ENCODE results near the gene NKAPD1. TPM values are rescaled to one million over a fixed set of nuclear protein-coding genes. Genes with fewer than 3 reads are reported as not detected.

The NKAPD1 gene
- total and polyA plus RNA-seq, 9 of the 15 experiments (the other 6 are each of a cell fraction or from before 2014, with no cell fraction given): 14.1 to 73.5 (median 29.3) TPM

DNA sequence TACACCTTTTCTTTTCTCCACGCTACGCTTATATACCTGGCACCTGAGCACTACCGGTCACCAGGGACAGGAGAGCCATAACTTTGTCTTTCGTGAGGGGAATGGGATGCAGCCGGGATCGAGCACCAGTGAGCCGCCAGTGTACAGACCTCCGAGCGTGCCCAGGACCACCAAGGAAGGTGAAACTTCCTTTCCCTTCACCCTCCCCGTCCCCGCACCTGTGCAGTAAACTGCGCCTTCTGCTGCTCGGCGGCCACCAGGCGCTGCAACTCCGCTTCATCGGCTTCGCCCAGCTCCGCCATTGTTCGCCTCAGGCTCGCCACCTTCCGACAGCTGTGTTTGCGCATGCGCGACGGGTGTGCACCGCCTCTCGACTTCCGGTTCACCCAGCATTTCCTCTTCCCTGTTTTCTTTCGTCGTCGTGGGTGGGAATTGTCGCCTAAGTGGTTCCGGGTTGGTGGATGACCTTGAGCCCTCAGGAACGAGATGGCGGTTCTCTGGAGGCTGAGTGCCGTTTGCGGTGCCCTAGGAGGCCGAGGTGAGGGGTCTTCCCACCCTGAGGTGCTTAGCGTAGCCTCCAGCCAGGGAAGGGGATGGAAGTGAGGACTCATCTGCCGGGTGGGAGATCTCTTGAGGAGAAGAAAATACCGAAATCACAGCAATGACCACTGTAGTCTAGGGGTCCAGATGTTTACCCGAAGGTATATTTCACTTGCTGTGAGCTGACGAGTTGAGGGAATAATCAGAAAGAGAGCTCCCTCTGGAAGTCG, 12.5 kb downstream of the NKAPD1 start, which contains the start of the genes SDHD and TIMM8B (continued):
- TF ChIP-seq, protein P1, sequence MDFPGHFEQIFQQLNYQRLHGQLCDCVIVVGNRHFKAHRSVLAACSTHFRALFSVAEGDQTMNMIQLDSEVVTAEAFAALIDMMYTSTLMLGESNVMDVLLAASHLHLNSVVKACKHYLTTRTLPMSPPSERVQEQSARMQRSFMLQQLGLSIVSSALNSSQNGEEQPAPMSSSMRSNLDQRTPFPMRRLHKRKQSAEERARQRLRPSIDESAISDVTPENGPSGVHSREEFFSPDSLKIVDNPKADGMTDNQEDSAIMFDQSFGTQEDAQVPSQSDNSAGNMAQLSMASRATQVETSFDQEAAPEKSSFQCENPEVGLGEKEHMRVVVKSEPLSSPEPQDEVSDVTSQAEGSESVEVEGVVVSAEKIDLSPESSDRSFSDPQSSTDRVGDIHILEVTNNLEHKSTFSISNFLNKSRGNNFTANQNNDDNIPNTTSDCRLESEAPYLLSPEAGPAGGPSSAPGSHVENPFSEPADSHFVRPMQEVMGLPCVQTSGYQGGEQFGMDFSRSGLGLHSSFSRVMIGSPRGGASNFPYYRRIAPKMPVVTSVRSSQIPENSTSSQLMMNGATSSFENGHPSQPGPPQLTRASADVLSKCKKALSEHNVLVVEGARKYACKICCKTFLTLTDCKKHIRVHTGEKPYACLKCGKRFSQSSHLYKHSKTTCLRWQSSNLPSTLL (IDR thresholded peaks at IDR 0.05): no peak
- no peak for TF ChIP-seq MEF2A (IDR thresholded peaks at IDR 0.05; ENCODE audit: control insufficient read depth, low read depth, low read length)
- TF ChIP-seq, protein P2, sequence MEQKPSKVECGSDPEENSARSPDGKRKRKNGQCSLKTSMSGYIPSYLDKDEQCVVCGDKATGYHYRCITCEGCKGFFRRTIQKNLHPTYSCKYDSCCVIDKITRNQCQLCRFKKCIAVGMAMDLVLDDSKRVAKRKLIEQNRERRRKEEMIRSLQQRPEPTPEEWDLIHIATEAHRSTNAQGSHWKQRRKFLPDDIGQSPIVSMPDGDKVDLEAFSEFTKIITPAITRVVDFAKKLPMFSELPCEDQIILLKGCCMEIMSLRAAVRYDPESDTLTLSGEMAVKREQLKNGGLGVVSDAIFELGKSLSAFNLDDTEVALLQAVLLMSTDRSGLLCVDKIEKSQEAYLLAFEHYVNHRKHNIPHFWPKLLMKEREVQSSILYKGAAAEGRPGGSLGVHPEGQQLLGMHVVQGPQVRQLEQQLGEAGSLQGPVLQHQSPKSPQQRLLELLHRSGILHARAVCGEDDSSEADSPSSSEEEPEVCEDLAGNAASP (IDR thresholded peaks at IDR 0.05): no peak
- no peak for TF ChIP-seq KAT2B (IDR thresholded peaks at IDR 0.05; ENCODE audit: low read depth, low read length)
- TF ChIP-seq, protein P3, sequence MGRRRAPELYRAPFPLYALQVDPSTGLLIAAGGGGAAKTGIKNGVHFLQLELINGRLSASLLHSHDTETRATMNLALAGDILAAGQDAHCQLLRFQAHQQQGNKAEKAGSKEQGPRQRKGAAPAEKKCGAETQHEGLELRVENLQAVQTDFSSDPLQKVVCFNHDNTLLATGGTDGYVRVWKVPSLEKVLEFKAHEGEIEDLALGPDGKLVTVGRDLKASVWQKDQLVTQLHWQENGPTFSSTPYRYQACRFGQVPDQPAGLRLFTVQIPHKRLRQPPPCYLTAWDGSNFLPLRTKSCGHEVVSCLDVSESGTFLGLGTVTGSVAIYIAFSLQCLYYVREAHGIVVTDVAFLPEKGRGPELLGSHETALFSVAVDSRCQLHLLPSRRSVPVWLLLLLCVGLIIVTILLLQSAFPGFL (CRISPR knock-in tag; IDR thresholded peaks at IDR 0.05): no peak
- TF ChIP-seq LARP7 (IDR thresholded peaks at IDR 0.05): no peak
- no peak for TF ChIP-seq ZNF316 (IDR thresholded peaks at IDR 0.05)
- TF ChIP-seq RFX1 (IDR thresholded peaks at IDR 0.05): no peak
- no peak; the same call in 1 of the 2 replicates for TF ChIP-seq ZZZ3 (IDR thresholded peaks at IDR 0.05)
- TF ChIP-seq, protein P4, sequence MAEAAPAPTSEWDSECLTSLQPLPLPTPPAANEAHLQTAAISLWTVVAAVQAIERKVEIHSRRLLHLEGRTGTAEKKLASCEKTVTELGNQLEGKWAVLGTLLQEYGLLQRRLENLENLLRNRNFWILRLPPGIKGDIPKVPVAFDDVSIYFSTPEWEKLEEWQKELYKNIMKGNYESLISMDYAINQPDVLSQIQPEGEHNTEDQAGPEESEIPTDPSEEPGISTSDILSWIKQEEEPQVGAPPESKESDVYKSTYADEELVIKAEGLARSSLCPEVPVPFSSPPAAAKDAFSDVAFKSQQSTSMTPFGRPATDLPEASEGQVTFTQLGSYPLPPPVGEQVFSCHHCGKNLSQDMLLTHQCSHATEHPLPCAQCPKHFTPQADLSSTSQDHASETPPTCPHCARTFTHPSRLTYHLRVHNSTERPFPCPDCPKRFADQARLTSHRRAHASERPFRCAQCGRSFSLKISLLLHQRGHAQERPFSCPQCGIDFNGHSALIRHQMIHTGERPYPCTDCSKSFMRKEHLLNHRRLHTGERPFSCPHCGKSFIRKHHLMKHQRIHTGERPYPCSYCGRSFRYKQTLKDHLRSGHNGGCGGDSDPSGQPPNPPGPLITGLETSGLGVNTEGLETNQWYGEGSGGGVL (CRISPR knock-in tag; IDR thresholded peaks at IDR 0.05): no peak
- TF ChIP-seq HNRNPL (IDR thresholded peaks at IDR 0.05; ENCODE audit: low read depth, low read length): no peak
- TF ChIP-seq TAF15 (IDR thresholded peaks at IDR 0.05; ENCODE audit: low read depth, low read length): no peak
- TF ChIP-seq NFATC3 (IDR thresholded peaks at IDR 0.05): peak; percentile 100
- no peak for TF ChIP-seq ZNF224 (CRISPR knock-in tag; IDR thresholded peaks at IDR 0.05)
- no peak for TF ChIP-seq ZNF551 (CRISPR knock-in tag; IDR thresholded peaks at IDR 0.05)
- no peak; the same call in 1 of the 2 replicates for TF ChIP-seq MTA1 (IDR thresholded peaks at IDR 0.05; ENCODE audit: borderline replicate concordance)
- TF ChIP-seq NUFIP1 (IDR thresholded peaks at IDR 0.05; ENCODE audit: partially characterized antibody): no peak
- TF ChIP-seq, protein P5, sequence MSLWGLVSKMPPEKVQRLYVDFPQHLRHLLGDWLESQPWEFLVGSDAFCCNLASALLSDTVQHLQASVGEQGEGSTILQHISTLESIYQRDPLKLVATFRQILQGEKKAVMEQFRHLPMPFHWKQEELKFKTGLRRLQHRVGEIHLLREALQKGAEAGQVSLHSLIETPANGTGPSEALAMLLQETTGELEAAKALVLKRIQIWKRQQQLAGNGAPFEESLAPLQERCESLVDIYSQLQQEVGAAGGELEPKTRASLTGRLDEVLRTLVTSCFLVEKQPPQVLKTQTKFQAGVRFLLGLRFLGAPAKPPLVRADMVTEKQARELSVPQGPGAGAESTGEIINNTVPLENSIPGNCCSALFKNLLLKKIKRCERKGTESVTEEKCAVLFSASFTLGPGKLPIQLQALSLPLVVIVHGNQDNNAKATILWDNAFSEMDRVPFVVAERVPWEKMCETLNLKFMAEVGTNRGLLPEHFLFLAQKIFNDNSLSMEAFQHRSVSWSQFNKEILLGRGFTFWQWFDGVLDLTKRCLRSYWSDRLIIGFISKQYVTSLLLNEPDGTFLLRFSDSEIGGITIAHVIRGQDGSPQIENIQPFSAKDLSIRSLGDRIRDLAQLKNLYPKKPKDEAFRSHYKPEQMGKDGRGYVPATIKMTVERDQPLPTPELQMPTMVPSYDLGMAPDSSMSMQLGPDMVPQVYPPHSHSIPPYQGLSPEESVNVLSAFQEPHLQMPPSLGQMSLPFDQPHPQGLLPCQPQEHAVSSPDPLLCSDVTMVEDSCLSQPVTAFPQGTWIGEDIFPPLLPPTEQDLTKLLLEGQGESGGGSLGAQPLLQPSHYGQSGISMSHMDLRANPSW (CRISPR knock-in tag; IDR thresholded peaks at IDR 0.05): no peak
- TF ChIP-seq CBX1 (IDR thresholded peaks at IDR 0.05; ENCODE audit: low read depth): no peak
- TF ChIP-seq KDM2B (CRISPR knock-in tag; IDR thresholded peaks at IDR 0.05): peak; percentile 99
